HUDEP-2 (cell line): ENCODE measurements around the gene PITX1.

Experiments used
- DNase-seq, 76 experiments: peaks; one replicate each; lab custom pipeline; 2025; ENCODE audit not compliant: unreplicated experiment in 76 of 76; lab: John Stamatoyannopoulos, UW

Gene PITX1

GRCh38 chr5:135062216-135063055 lies 28.4 kb upstream of the PITX1 start:
- DNase-seq = no peak

GRCh38 chr5:135061001-135061400 lies 27.0 kb upstream of the PITX1 start:
- no peak for DNase-seq

GRCh38 chr5:135060021-135060420 lies 26.0 kb upstream of the PITX1 start:
- DNase-seq = no peak

- peak in 1 of 76 experiments; percentile 5 for DNase-seq
These were observed 25.2 kb upstream of the PITX1 start for GRCh38 chr5:135059000-135059923.

GRCh38 chr5:135058331-135058732 lies 24.3 kb upstream of the PITX1 start:
- DNase-seq = no peak

- DNase-seq = no peak
These were observed 23.2 kb upstream of the PITX1 start for GRCh38 chr5:135057233-135057632.

- no peak for DNase-seq
These were observed 22.4 kb upstream of the PITX1 start for GRCh38 chr5:135056316-135057030.

- no peak for DNase-seq
These were observed 21.4 kb upstream of the PITX1 start for GRCh38 chr5:135055396-135055795.

- DNase-seq = no peak
These were observed 20.5 kb upstream of the PITX1 start for GRCh38 chr5:135054546-135054945.

- no peak for DNase-seq
These were observed 20.0 kb upstream of the PITX1 start for GRCh38 chr5:135053989-135054388.

- DNase-seq = no peak
These were observed 19.2 kb upstream of the PITX1 start for GRCh38 chr5:135053278-135053677.

- DNase-seq = no peak
These were observed 18.6 kb upstream of the PITX1 start for GRCh38 chr5:135052511-135053145.

GRCh38 chr5:135051872-135052271 lies 17.8 kb upstream of the PITX1 start:
- no peak for DNase-seq

GRCh38 chr5:135051399-135051798 lies 17.4 kb upstream of the PITX1 start:
- no peak for DNase-seq

GRCh38 chr5:135050244-135050767 lies 16.3 kb upstream of the PITX1 start:
- DNase-seq = no peak

- no peak for DNase-seq
These were observed 14.9 kb upstream of the PITX1 start for GRCh38 chr5:135048930-135049329.

- no peak for DNase-seq
These were observed 14.3 kb upstream of the PITX1 start for GRCh38 chr5:135048286-135048685.

- DNase-seq = no peak
These were observed 13.3 kb upstream of the PITX1 start for GRCh38 chr5:135047347-135047695.

GRCh38 chr5:135046661-135047346 lies 12.8 kb upstream of the PITX1 start:
- DNase-seq = no peak

GRCh38 chr5:135045488-135045887 lies 11.5 kb upstream of the PITX1 start:
- DNase-seq = no peak
